Aorta (tissue), 5 donors: ENCODE measurements around the gene RANBP3L. TPM values are rescaled to one million over a fixed set of nuclear protein-coding genes. Genes with fewer than 3 reads are reported as not detected.

ENCODE experiments used
- ATAC-seq: fragments of 200-7000 bp; cut with Tn5 transposase; one replicate; pipeline ENCODE4 v1.9.1; 2022; ENCODE audit warnings: moderate library complexity; ENCODE audit not compliant: low FRiP score
- DNase-seq, 2 donors: peaks; one replicate each; pipeline ENCODE4 v3.0.0-alpha.2; 2020
- H3K27ac ChIP-seq, 2 donors: one replicate each; pipeline ENCODE4 v1.5.1; 2013; ENCODE audit warnings: low read length in 2 of 2, mild to moderate bottlenecking in 2 of 2, moderate library complexity in 2 of 2, control low read depth in 1 of 2, inconsistent platforms in 1 of 2, low read depth in 1 of 2
- H3K27me3 ChIP-seq, 2 donors: one replicate each; pipeline ENCODE4 v1.6.1; 2013; ENCODE audit warnings: control low read depth in 1 of 2, low read length in 1 of 2, mild to moderate bottlenecking in 1 of 2, moderate library complexity in 1 of 2; ENCODE audit not compliant: insufficient read depth in 2 of 2, control insufficient read depth in 1 of 2
- H3K36me3 ChIP-seq, 2 donors: one replicate each; pipeline ENCODE4 v1.6.1; 2013; ENCODE audit warnings: control low read depth in 1 of 2, low read length in 1 of 2, mild to moderate bottlenecking in 1 of 2; ENCODE audit not compliant: insufficient read depth in 2 of 2, control insufficient read depth in 1 of 2
- H3K4me1 ChIP-seq, 2 donors: one replicate each; pipeline ENCODE4 v1.6.1; 2013; ENCODE audit warnings: low read length in 2 of 2, control low read depth in 1 of 2, mild to moderate bottlenecking in 1 of 2, moderate library complexity in 1 of 2; ENCODE audit not compliant: insufficient read depth in 2 of 2, control insufficient read depth in 1 of 2
- H3K4me3 ChIP-seq, 2 donors: one replicate each; pipeline ENCODE4 v1.5.1; 2013; ENCODE audit warnings: low read length in 2 of 2, control low read depth in 1 of 2, mild to moderate bottlenecking in 1 of 2
- H3K9me3 ChIP-seq: one replicate; pipeline ENCODE4 v1.6.1; 2013; ENCODE audit warnings: mild to moderate bottlenecking, low read length; ENCODE audit not compliant: control insufficient read depth
- WGBS, 2 donors: extraction: QIAGEN DNeasy Blood & Tissue Kit; methylation state at CpG; one replicate each; pipeline ENCODE4 v1.1.7; 2013; 5-methylcytosine and 5-hydroxymethylcytosine counted together
- intact Hi-C, 2 donors: fragments of 100-400 bp; cut with DNase I; formaldehyde crosslinking; loops; one replicate each; pipeline versions ENCODE4 v1.14.2 to v1.15.0; 2022
- polyA plus RNA-seq, 2 donors: library from polyadenylated mRNA; stranded (reverse); fragments of 200-250 nt; gene quantifications; one replicate each; pipeline ENCODE4 v1.2.3, GENCODE V29; 2013
- total RNA-seq, 2 donors: library from RNA; stranded (reverse); fragmentation: NEBNext Ultra II Directional; extraction: Animal tissue kit (Norgen Biotek cat#: 25700); gene quantifications; one replicate each; pipeline ENCODE4 v1.2.1, GENCODE V29; 2021
- donor health status: healthy with polysubstance abuse.
- donor health status: Bipolar disorder and iron deficiency.
- donor health status: DM: no; HTN: no; CAD: no.
- donor health status: DM: no; HTN: no; CAD: no.
- donor health status: DM: yes; HTN: yes; CAD: no.

The RANBP3L gene
- total and polyA plus RNA-seq, 4 donors = 4.5 to 8.1 (median 5.6) TPM

DNA sequence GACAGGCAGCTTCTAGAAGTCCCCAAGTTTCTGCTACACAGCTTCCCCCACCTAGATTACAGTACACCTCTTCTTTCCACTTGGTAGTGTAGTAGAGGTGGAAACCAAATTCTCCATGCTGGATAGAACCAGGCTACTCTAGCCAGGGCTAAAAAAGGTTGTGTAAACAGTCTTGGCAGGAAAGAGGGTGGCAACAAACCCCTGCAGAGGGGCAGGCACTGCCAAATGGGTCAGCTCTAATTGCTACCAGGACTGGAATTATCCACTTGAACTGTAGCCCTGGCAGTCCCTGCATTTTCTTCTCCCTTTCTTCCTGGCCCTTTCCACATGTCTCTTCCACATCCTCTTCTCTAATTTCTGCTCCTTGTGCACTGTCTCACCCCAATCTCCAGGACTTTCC, 24.8 kb downstream of the RANBP3L start:
- Histone ChIP-seq H3K4me1 (peaks cover 6 to 14% of the 10 kb centered on the region in 2 donors), H3K36me3 (no peaks in the 10 kb centered on the region), H3K27ac (peak overlapping the region; percentile 60 to 76), H3K27me3 (no peaks in the 10 kb centered on the region), H3K4me3 (no peak overlapping the region), H3K9me3 (no peaks in the 10 kb centered on the region)
- intact Hi-C loops = loop anchor here in 1 of 2 donors (10.0 kb wide), 1 partner anchor 118 kb away; no protein-coding TSS in a partner anchor
- ATAC-seq (peak; percentile 33), DNase-seq (no peak)

GRCh38 chr5:36273809-36274526, 27.7 kb downstream of the RANBP3L start:
- WGBS, 2 donors = 67 to 73% methylated on average over 6 of the region's 6 CpGs
- no peak overlapping the region for H3K27ac ChIP-seq
- intact Hi-C loops = loop anchor here in 1 of 2 donors (10.0 kb wide), 1 partner anchor 121 kb away; no protein-coding TSS in a partner anchor

GRCh38 chr5:36272136-36272690, 29.5 kb downstream of the RANBP3L start:
- H3K4me1 ChIP-seq = peaks cover 4 to 9% of the 10 kb centered on the region in 2 donors
- no peak overlapping the region for H3K4me3 ChIP-seq
- intact Hi-C loops = loop anchor here in 1 of 2 donors (10.0 kb wide), 1 partner anchor 123 kb away; no protein-coding TSS in a partner anchor
- 84 to 90% methylated on average over 2 of the region's 2 CpGs for WGBS, 2 donors
- H3K27ac ChIP-seq = no peak overlapping the region
- no peaks in the 10 kb centered on the region for H3K9me3 ChIP-seq
- no peaks in the 10 kb centered on the region for H3K36me3 ChIP-seq
- DNase-seq (no peak), ATAC-seq (no peak)
- no peaks in the 10 kb centered on the region for H3K27me3 ChIP-seq

More at GRCh38 chr5:36273809-36274526, 27.7 kb downstream of the RANBP3L start:
- peaks cover 4 to 9% of the 10 kb centered on the region in 2 donors for H3K4me1 ChIP-seq
- no peak for ATAC-seq
- H3K9me3 ChIP-seq = no peaks in the 10 kb centered on the region
- H3K36me3 ChIP-seq = no peaks in the 10 kb centered on the region
- DNase-seq = no peak
- H3K27me3 ChIP-seq = no peaks in the 10 kb centered on the region
- no peak overlapping the region for H3K4me3 ChIP-seq

GRCh38 chr5:36270876-36271575, 30.7 kb downstream of the RANBP3L start:
- Histone ChIP-seq H3K36me3 (no peaks in the 10 kb centered on the region), H3K4me1 (peaks cover 4 to 6% of the 10 kb centered on the region in 2 donors), H3K27ac (no peak overlapping the region), H3K4me3 (no peak overlapping the region), H3K9me3 (no peaks in the 10 kb centered on the region), H3K27me3 (no peaks in the 10 kb centered on the region)
- intact Hi-C loops = loop anchor here in 1 of 2 donors (10.0 kb wide), 1 partner anchor 124 kb away; no protein-coding TSS in a partner anchor
- 86 to 88% methylated on average over 3 of the region's 3 CpGs for WGBS, 2 donors
- ATAC-seq = no peak
- no peak for DNase-seq

GRCh38 chr5:36270175-36270574, 31.5 kb downstream of the RANBP3L start:
- no peaks in the 10 kb centered on the region for H3K36me3 ChIP-seq
- H3K9me3 ChIP-seq = no peaks in the 10 kb centered on the region
- H3K27me3 ChIP-seq = no peaks in the 10 kb centered on the region
- DNase-seq = no peak
- H3K4me1 ChIP-seq = peaks cover 4 to 6% of the 10 kb centered on the region in 2 donors
- intact Hi-C loops = loop anchor here in 1 of 2 donors (10.0 kb wide), 1 partner anchor 125 kb away; no protein-coding TSS in a partner anchor
- H3K27ac ChIP-seq = no peak overlapping the region
- no peak overlapping the region for H3K4me3 ChIP-seq
- no peak for ATAC-seq
- 92% methylated on average over 3 of the region's 3 CpGs for WGBS, 2 donors

DNA sequence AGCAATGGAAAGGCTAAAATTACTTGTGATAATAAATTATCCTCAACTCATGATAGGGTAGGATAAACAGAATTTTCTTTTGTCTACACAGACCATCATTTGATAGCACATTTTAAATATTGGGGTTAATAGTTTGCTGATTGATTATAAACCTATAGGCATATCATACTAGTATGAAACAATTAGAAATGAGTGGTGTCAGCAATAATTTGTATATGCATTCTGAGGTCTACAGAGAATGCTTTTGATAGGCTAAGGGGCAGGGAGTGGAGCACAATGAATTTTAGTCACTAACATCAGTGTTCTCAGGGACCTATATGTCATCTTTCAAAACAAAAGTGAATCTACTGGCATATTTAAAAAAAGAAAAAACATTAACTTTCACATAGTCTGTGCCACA, 32.2 kb downstream of the RANBP3L start:
- intact Hi-C loops = loop anchor here (5.0 to 10.0 kb wide), 3 partner anchors 33 to 235 kb away; partner anchors contain the start of gene RANBP3L (in 1 of the 2)
- no peak overlapping the region for H3K4me3 ChIP-seq
- no peaks in the 10 kb centered on the region for H3K9me3 ChIP-seq
- no peak overlapping the region for H3K27ac ChIP-seq
- H3K27me3 ChIP-seq = no peaks in the 10 kb centered on the region
- DNase-seq (no peak), ATAC-seq (no peak)
- no peaks in the 10 kb centered on the region for H3K36me3 ChIP-seq
- peaks cover 4 to 6% of the 10 kb centered on the region in 2 donors for H3K4me1 ChIP-seq

- ATAC-seq (no peak), DNase-seq (no peak)
- 95% methylated on average over 3 of the region's 3 CpGs for WGBS, 2 donors
- intact Hi-C loops = loop anchor here (5.0 to 10.0 kb wide), 3 partner anchors 34 to 237 kb away; partner anchors contain the start of gene RANBP3L (in 1 of the 2)
- Histone ChIP-seq H3K4me1 (peaks cover 0 to 2% of the 10 kb centered on the region in 2 donors), H3K36me3 (no peaks in the 10 kb centered on the region), H3K9me3 (no peaks in the 10 kb centered on the region), H3K27ac (no peak overlapping the region), H3K27me3 (no peaks in the 10 kb centered on the region), H3K4me3 (no peak overlapping the region)
Measured at GRCh38 chr5:36267905-36268304, 33.8 kb downstream of the RANBP3L start.

- no peaks in the 10 kb centered on the region for H3K9me3 ChIP-seq
- DNase-seq (no peak), ATAC-seq (no peak)
- intact Hi-C loops = loop anchor here in 1 of 2 donors (10.0 kb wide), 2 partner anchors 141 to 241 kb away; no protein-coding TSS in a partner anchor
- H3K4me3 ChIP-seq = no peak overlapping the region
- H3K27ac ChIP-seq = no peak overlapping the region
- WGBS, 2 donors = 83 to 89% methylated on average over 4 of the region's 4 CpGs
- H3K4me1 ChIP-seq = no peaks in the 10 kb centered on the region
- no peaks in the 10 kb centered on the region for H3K27me3 ChIP-seq
- H3K36me3 ChIP-seq = no peaks in the 10 kb centered on the region
Measured at GRCh38 chr5:36264202-36264760, 37.4 kb downstream of the RANBP3L start.
